Trophoblast cell (in vitro differentiated cells and primary cell): Measurements from ENCODE around the gene ZNF334.

Source experiments
- DNase-seq, 2 donors: peaks; one replicate each; pipeline ENCODE4 v3.0.0-alpha.2; 2016
- H2AFZ ChIP-seq: 2 replicates; pipeline ENCODE4 v1.6.1; 2013; ENCODE audit warnings: low read length, moderate library complexity, mild to moderate bottlenecking; ENCODE audit not compliant: insufficient read depth, poor library complexity
- H2AK5ac ChIP-seq: 2 replicates; pipeline ENCODE4 v1.6.1; 2013; ENCODE audit warnings: mild to moderate bottlenecking, low read length
- H2BK120ac ChIP-seq: 2 replicates; pipeline ENCODE4 v1.6.1; 2013; ENCODE audit warnings: low read length, mild to moderate bottlenecking, moderate library complexity; ENCODE audit not compliant: insufficient read depth, poor library complexity
- H2BK12ac ChIP-seq: 2 replicates; pipeline ENCODE4 v1.6.1; 2013; ENCODE audit warnings: mild to moderate bottlenecking, low read length, moderate library complexity
- H2BK5ac ChIP-seq: 2 replicates; pipeline ENCODE4 v1.6.1; 2013; ENCODE audit warnings: low read length, low read depth, moderate library complexity, mild to moderate bottlenecking; ENCODE audit not compliant: poor library complexity
- H3K14ac ChIP-seq: 2 replicates; pipeline ENCODE4 v1.6.1; 2013; ENCODE audit warnings: mild to moderate bottlenecking, low read length
- H3K18ac ChIP-seq: 2 replicates; pipeline ENCODE4 v1.6.1; 2013; ENCODE audit warnings: mild to moderate bottlenecking, low read length
- H3K23ac ChIP-seq: 2 replicates; pipeline ENCODE4 v1.6.1; 2013; ENCODE audit warnings: low read length
- H3K27ac ChIP-seq: 2 replicates; pipeline ENCODE4 v1.5.1; 2013; ENCODE audit warnings: low read depth, mild to moderate bottlenecking, inconsistent platforms, low read length, moderate library complexity
- H3K27me3 ChIP-seq: 2 replicates; pipeline ENCODE4 v1.6.1; 2013; ENCODE audit warnings: inconsistent platforms, mild to moderate bottlenecking, low read length, moderate library complexity; ENCODE audit not compliant: insufficient read depth
- H3K36me3 ChIP-seq, 2 experiments: 1 replicate in 1 of 2; 2 replicates in 1 of 2; pipeline ENCODE4 v1.6.1; 2013; ENCODE audit warnings: low read length in 2 of 2, mild to moderate bottlenecking in 2 of 2, moderate library complexity in 1 of 2; ENCODE audit not compliant: insufficient read depth in 2 of 2, control insufficient read depth in 1 of 2
- H3K4ac ChIP-seq: 2 replicates; pipeline ENCODE4 v1.6.1; 2013; ENCODE audit warnings: low read depth, mild to moderate bottlenecking, low read length, moderate library complexity
- H3K4me1 ChIP-seq, 2 experiments: 1 replicate in 1 of 2; 2 replicates in 1 of 2; pipeline ENCODE4 v1.6.1; 2013; ENCODE audit warnings: low read length in 2 of 2, mild to moderate bottlenecking in 2 of 2, moderate library complexity in 1 of 2; ENCODE audit not compliant: insufficient read depth in 2 of 2, control insufficient read depth in 1 of 2
- H3K4me2 ChIP-seq: 2 replicates; pipeline ENCODE4 v1.6.1; 2013; ENCODE audit warnings: inconsistent platforms, mild to moderate bottlenecking, low read length, moderate library complexity
- H3K4me3 ChIP-seq: 2 replicates; pipeline ENCODE4 v1.5.1; 2013; ENCODE audit warnings: mild to moderate bottlenecking, low read depth, low read length, inconsistent platforms
- H3K79me1 ChIP-seq: one replicate; pipeline ENCODE4 v1.6.1; 2013; ENCODE audit warnings: low read length
- H3K79me2 ChIP-seq: 2 replicates; pipeline ENCODE4 v1.6.1; 2013; ENCODE audit warnings: low read length, mild to moderate bottlenecking; ENCODE audit not compliant: control insufficient read depth, insufficient read depth, poor library complexity
- H3K9ac ChIP-seq: 2 replicates; pipeline ENCODE4 v1.6.1; 2013; ENCODE audit warnings: mild to moderate bottlenecking, low read length
- H3K9me3 ChIP-seq: 2 replicates; pipeline ENCODE4 v1.6.1; 2013; ENCODE audit warnings: low read depth, mild to moderate bottlenecking, control low read depth, inconsistent platforms, low read length; ENCODE audit not compliant: insufficient read depth
- H4K12ac ChIP-seq: 2 replicates; pipeline ENCODE4 v1.6.1; 2013; ENCODE audit warnings: low read depth, mild to moderate bottlenecking, low read length, moderate library complexity
- H4K8ac ChIP-seq: 2 replicates; pipeline ENCODE4 v1.6.1; 2013; ENCODE audit warnings: low read depth, mild to moderate bottlenecking, low read length, moderate library complexity
- H4K91ac ChIP-seq: one replicate; pipeline ENCODE4 v1.6.1; 2013; ENCODE audit warnings: low read depth, mild to moderate bottlenecking, low read length, moderate library complexity
- WGBS: extraction: QIAGEN DNeasy Blood & Tissue Kit; methylation state at CpG from one replicate; pipeline ENCODE4 v1.1.7; 2013; ENCODE audit warnings: missing lambda C conversion rate; ENCODE audit not compliant: insufficient read length, insufficient coverage; ENCODE audit errors: extremely low coverage; 5-methylcytosine and 5-hydroxymethylcytosine counted together

The ZNF334 gene

GRCh38 chr20:46494077-46494476 is 19.3 kb downstream of the ZNF334 start:
- no CpG with 5 or more reads among the region's 4 CpGs for WGBS

GRCh38 chr20:46491354-46491753 is 22.0 kb downstream of the ZNF334 start:
- Histone ChIP-seq H3K18ac (no peak overlapping the region), H3K14ac (no peak overlapping the region), H2BK5ac (no peak overlapping the region), H3K23ac (no peak overlapping the region), H3K27ac (no peak overlapping the region), H4K12ac (no peak overlapping the region), H4K91ac (no peak overlapping the region), H3K4me3 (no peak overlapping the region), H3K4ac (no peak overlapping the region), H2AK5ac (no peak overlapping the region), H3K9ac (no peak overlapping the region), H3K79me1 (no peaks in the 10 kb centered on the region), H3K27me3 (no peaks in the 10 kb centered on the region), H3K4me2 (no peak overlapping the region), H4K8ac (no peak overlapping the region), H2BK12ac (no peak overlapping the region), H2BK120ac (no peak overlapping the region), H3K79me2 (no peaks in the 10 kb centered on the region), H2AFZ (no peak overlapping the region), H3K9me3 (no peaks in the 10 kb centered on the region), H3K4me1 (no peaks in the 10 kb centered on the region), H3K36me3 (peaks cover 0 to 4% of the 10 kb centered on the region in 2 experiments)
- whole genome bisulfite sequencing, result no CpG with 5 or more reads among the region's 8 CpGs
- DNase-seq, result no peak

More at GRCh38 chr20:46494077-46494476, 19.3 kb downstream of the ZNF334 start:
- Histone ChIP-seq H3K18ac (no peak overlapping the region), H4K8ac (no peak overlapping the region), H3K27me3 (no peaks in the 10 kb centered on the region), H2AK5ac (no peak overlapping the region), H3K14ac (no peak overlapping the region), H2BK12ac (no peak overlapping the region), H3K9ac (no peak overlapping the region), H2BK120ac (no peak overlapping the region), H2AFZ (no peak overlapping the region), H3K36me3 (peaks cover 3 to 14% of the 10 kb centered on the region in 2 experiments), H3K23ac (no peak overlapping the region), H3K4me3 (no peak overlapping the region), H4K12ac (no peak overlapping the region), H3K4ac (no peak overlapping the region), H3K79me2 (no peaks in the 10 kb centered on the region), H3K79me1 (no peaks in the 10 kb centered on the region), H3K4me2 (no peak overlapping the region), H2BK5ac (no peak overlapping the region), H4K91ac (no peak overlapping the region), H3K27ac (no peak overlapping the region), H3K4me1 (no peaks in the 10 kb centered on the region), H3K9me3 (no peaks in the 10 kb centered on the region)
- no peak for DNase-seq

GRCh38 chr20:46488451-46488850 is 24.9 kb downstream of the ZNF334 start:
- Histone ChIP-seq H3K4me3 (no peak overlapping the region), H3K79me1 (no peaks in the 10 kb centered on the region), H3K4me1 (no peaks in the 10 kb centered on the region), H3K79me2 (no peaks in the 10 kb centered on the region), H3K27ac (no peak overlapping the region), H3K9me3 (no peaks in the 10 kb centered on the region), H4K8ac (no peak overlapping the region), H3K4me2 (no peak overlapping the region), H2BK5ac (no peak overlapping the region), H3K9ac (no peak overlapping the region), H3K14ac (no peak overlapping the region), H2BK120ac (no peak overlapping the region), H4K12ac (no peak overlapping the region), H3K23ac (no peak overlapping the region), H2AK5ac (no peak overlapping the region), H3K27me3 (no peaks in the 10 kb centered on the region), H2AFZ (no peak overlapping the region), H2BK12ac (no peak overlapping the region), H3K18ac (no peak overlapping the region), H3K36me3 (peaks cover 0 to 1% of the 10 kb centered on the region in 2 experiments), H4K91ac (no peak overlapping the region), H3K4ac (no peak overlapping the region)
- WGBS, result no CpG with 5 or more reads among the region's 3 CpGs
- no peak for DNase-seq

GRCh38 chr20:46487628-46488027 is 25.7 kb downstream of the ZNF334 start:
- Histone ChIP-seq H2BK5ac (no peak overlapping the region), H2AK5ac (no peak overlapping the region), H3K4me1 (no peaks in the 10 kb centered on the region), H3K36me3 (peaks cover 0 to 1% of the 10 kb centered on the region in 2 experiments), H3K79me1 (no peaks in the 10 kb centered on the region), H3K27me3 (no peaks in the 10 kb centered on the region), H2BK12ac (no peak overlapping the region), H4K8ac (no peak overlapping the region), H4K91ac (no peak overlapping the region), H3K14ac (no peak overlapping the region), H3K9ac (no peak overlapping the region), H3K4me3 (no peak overlapping the region), H2BK120ac (no peak overlapping the region), H3K27ac (no peak overlapping the region), H2AFZ (no peak overlapping the region), H3K18ac (no peak overlapping the region), H3K4me2 (no peak overlapping the region), H4K12ac (no peak overlapping the region), H3K23ac (no peak overlapping the region), H3K9me3 (no peaks in the 10 kb centered on the region), H3K4ac (no peak overlapping the region), H3K79me2 (no peaks in the 10 kb centered on the region)
- WGBS, result no CpG with 5 or more reads among the region's 2 CpGs
- DNase-seq, result no peak
